ENCODE data around the gene CST5.
"Not testable (repeated sequence)": the region's sequence is repeated elsewhere in the genome, so short reads cannot be mapped to it uniquely, and the experiment has no call there.

CST5 gene

GRCh38 chr20:23873370-23874015 lies 6.1 kb downstream of the CST5 start:
- DNase-seq (ENCODE audit: extremely low spot score) = no peak
- CTCF ChIA-PET = interaction anchor here (0.5 kb wide), 1 partner anchor 16 kb away, joined by 3 read pairs; no protein-coding TSS in a partner anchor
- TF ChIP-seq NFRKB (IDR thresholded peaks at IDR 0.05) (no peak), BHLHE40 (IDR thresholded peaks at IDR 0.05; ENCODE audit: borderline replicate concordance) (no peak), ZNF384 (IDR thresholded peaks at IDR 0.05) (no peak)
- POLR2A ChIA-PET = no interaction called here

DNA sequence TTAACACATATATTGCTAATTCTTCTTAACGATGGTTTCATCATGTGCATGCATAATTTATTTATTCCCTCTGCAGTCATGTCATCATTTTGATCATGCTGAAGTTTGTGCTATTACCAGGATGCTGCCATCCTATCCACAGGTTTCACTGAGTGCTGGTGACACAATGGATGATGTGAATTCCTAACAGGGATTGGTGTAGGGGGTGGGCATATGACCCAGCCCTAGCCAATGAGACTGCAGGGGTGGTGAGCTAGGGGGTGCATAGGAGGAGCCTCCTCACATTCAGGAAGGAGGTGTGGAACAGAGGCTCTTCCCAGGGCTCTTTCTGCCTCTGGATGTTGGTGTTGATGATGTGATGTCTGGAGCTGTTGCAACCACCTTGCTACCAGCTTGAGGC lies 7.5 kb downstream of the CST5 start:
- POLR2A ChIA-PET = no interaction called here
- no peak for TF ChIP-seq L3MBTL2 (conservative IDR thresholded peaks at IDR 0.05)
- CTCF ChIA-PET = interaction anchor here (0.6 kb wide), 1 partner anchor 288 kb away, joined by 3 read pairs; no protein-coding TSS in a partner anchor
- no peak for DNase-seq (ENCODE audit: extremely low spot score)

GRCh38 chr20:23870461-23870860 lies 9.1 kb downstream of the CST5 start:
- CTCF ChIA-PET = no interaction called here
- TF ChIP-seq FOXA1 (IDR thresholded peaks at IDR 0.05) (no peak), FOXK2 (IDR thresholded peaks at IDR 0.05) (no peak), ARNT (IDR thresholded peaks at IDR 0.05) (no peak), NFRKB (IDR thresholded peaks at IDR 0.05) (no peak), L3MBTL2 (conservative IDR thresholded peaks at IDR 0.05) (no peak)

DNA sequence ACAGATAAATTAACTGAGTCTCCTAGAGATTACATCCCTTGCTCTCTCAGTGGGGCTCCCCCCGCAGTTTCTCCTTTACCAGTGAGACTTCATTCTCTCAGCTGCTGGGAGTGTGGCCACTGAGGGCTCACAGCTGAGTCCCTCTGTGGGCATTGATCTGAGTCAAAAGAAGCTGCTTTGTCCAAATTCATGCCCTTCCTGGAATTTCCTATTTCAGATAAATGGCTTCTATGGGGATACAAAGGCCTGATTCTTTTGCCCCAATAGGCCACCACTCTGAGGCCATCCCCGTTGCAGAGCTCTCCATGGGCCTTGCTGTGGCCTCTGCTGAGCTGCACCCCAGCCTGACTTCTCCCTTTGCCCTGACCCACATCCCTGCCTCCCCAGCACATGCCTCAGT lies 10.0 kb downstream of the CST5 start:
- TF ChIP-seq FOXA1 (IDR thresholded peaks at IDR 0.05) = no peak
- no peak for TF ChIP-seq TARDBP (IDR thresholded peaks at IDR 0.05)
- no peak for TF ChIP-seq L3MBTL2 (conservative IDR thresholded peaks at IDR 0.05)
- TF ChIP-seq SP1 (IDR thresholded peaks at IDR 0.05) = no peak
- TF ChIP-seq PKNOX1 (IDR thresholded peaks at IDR 0.05) = no peak
- no peak for TF ChIP-seq NFRKB (IDR thresholded peaks at IDR 0.05)
- no peak for TF ChIP-seq ARNT (IDR thresholded peaks at IDR 0.05)
- ChIA-PET CTCF (no interaction called here), POLR2A (no interaction called here)
- no peak for DNase-seq (ENCODE audit: extremely low spot score)

More at GRCh38 chr20:23870461-23870860, 9.1 kb downstream of the CST5 start:
- DNase-seq (ENCODE audit: extremely low spot score) = no peak
- POLR2A ChIA-PET = no interaction called here

- no peak for TF ChIP-seq L3MBTL2 (conservative IDR thresholded peaks at IDR 0.05)
- TF ChIP-seq SP1 (IDR thresholded peaks at IDR 0.05) = no peak
- TF ChIP-seq FOXK2 (IDR thresholded peaks at IDR 0.05) = no peak
- no peak for TF ChIP-seq LEF1 (IDR thresholded peaks at IDR 0.05; ENCODE audit: borderline replicate concordance)
- no peak for TF ChIP-seq TARDBP (IDR thresholded peaks at IDR 0.05)
- TF ChIP-seq SUZ12 (IDR thresholded peaks at IDR 0.05) = no peak
- TF ChIP-seq HDGF (IDR thresholded peaks at IDR 0.05; ENCODE audit: borderline replicate concordance) = no peak
- TF ChIP-seq ELF4 (IDR thresholded peaks at IDR 0.05) = no peak
- no peak for TF ChIP-seq ARNT (IDR thresholded peaks at IDR 0.05)
- TF ChIP-seq FOXM1 (IDR thresholded peaks at IDR 0.05; ENCODE audit: borderline replicate concordance) = no peak
- TF ChIP-seq FOXA1 (IDR thresholded peaks at IDR 0.05) = no peak
- CTCF ChIA-PET = no interaction called here
Measured at GRCh38 chr20:23868321-23868720, 11.2 kb downstream of the CST5 start.

GRCh38 chr20:23867152-23867776 lies 12.3 kb downstream of the CST5 start:
- ChIA-PET POLR2A (no interaction called here), CTCF (no interaction called here)
- TF ChIP-seq FOXM1 (IDR thresholded peaks at IDR 0.05; ENCODE audit: borderline replicate concordance) (no peak), CTBP1 (IDR thresholded peaks at IDR 0.05; ENCODE audit: borderline replicate concordance) (no peak), BHLHE40 (IDR thresholded peaks at IDR 0.05; ENCODE audit: borderline replicate concordance) (no peak), ZNF384 (IDR thresholded peaks at IDR 0.05) (no peak), ELF4 (IDR thresholded peaks at IDR 0.05) (no peak), PKNOX1 (IDR thresholded peaks at IDR 0.05) (no peak), TARDBP (IDR thresholded peaks at IDR 0.05) (no peak), L3MBTL2 (conservative IDR thresholded peaks at IDR 0.05) (no peak), HDGF (IDR thresholded peaks at IDR 0.05; ENCODE audit: borderline replicate concordance) (no peak)
- no peak for DNase-seq (ENCODE audit: extremely low spot score)

More at GRCh38 chr20:23868321-23868720, 11.2 kb downstream of the CST5 start:
- POLR2A ChIA-PET = no interaction called here
- no peak for DNase-seq (ENCODE audit: extremely low spot score)

DNA sequence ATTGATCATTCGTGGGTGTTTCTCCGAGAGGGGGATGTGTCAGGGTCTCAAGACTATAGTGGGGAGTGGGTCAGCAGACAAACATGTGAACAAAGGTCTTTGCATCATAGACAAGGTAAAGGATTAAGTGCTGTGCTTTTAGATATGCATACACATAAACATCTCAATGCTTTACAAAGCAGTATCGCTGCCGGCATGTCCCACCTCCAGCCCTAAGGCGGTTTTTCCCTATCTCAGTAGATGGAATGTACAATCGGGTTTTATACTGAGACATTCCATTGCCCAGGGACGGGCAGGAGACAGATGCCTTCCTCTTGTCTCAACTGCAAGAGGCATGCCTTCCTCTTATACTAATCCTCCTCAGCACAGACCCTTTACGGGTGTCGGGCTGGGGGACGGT lies 18.8 kb downstream of the CST5 start:
- CTCF ChIA-PET, POLR2A ChIA-PET: not testable (repeated sequence)

GRCh38 chr20:23857962-23858595 lies 21.5 kb downstream of the CST5 start:
- POLR2A ChIA-PET = no interaction called here
- TF ChIP-seq L3MBTL2 (conservative IDR thresholded peaks at IDR 0.05) (no peak), BHLHE40 (IDR thresholded peaks at IDR 0.05; ENCODE audit: borderline replicate concordance) (no peak), SUZ12 (IDR thresholded peaks at IDR 0.05) (no peak), FOXA1 (IDR thresholded peaks at IDR 0.05) (no peak), CTBP1 (IDR thresholded peaks at IDR 0.05; ENCODE audit: borderline replicate concordance) (no peak), FOXM1 (IDR thresholded peaks at IDR 0.05; ENCODE audit: borderline replicate concordance) (no peak), PKNOX1 (IDR thresholded peaks at IDR 0.05) (no peak), ELF4 (IDR thresholded peaks at IDR 0.05) (no peak), TARDBP (IDR thresholded peaks at IDR 0.05) (no peak), LEF1 (IDR thresholded peaks at IDR 0.05; ENCODE audit: borderline replicate concordance) (no peak), SP1 (IDR thresholded peaks at IDR 0.05) (no peak), ZNF384 (IDR thresholded peaks at IDR 0.05) (no peak), FOXK2 (IDR thresholded peaks at IDR 0.05) (no peak), NFRKB (IDR thresholded peaks at IDR 0.05) (no peak)
- no peak for DNase-seq (ENCODE audit: extremely low spot score)
- CTCF ChIA-PET = no interaction called here

More for the DNA sequence above, 18.8 kb downstream of the CST5 start:
- DNase-seq (ENCODE audit: extremely low spot score) = not testable (repeated sequence)

Measured in HEK293T (cell line).